PC-9 (cell line): ENCODE data around the gene ZNF354C. TPM values are rescaled to one million over a fixed set of nuclear protein-coding genes. Genes with fewer than 3 reads are reported as not detected.

Source experiments
- BruUV-seq: library from RNA; stranded (reverse); fragments of 400-500 nt; replicated peaks from 2 replicates; lab custom pipeline; 2021; lab: Mats Ljungman, UMichigan
- CTCF ChIA-PET: fragments of 300-600 bp; sonication (Branson Sonifier 250); formaldehyde crosslinking; loops from one replicate; lab custom pipeline; 2022; ENCODE audit warnings: antibody characterized with exemption; lab: Charles Lee
- POLR2A ChIA-PET: fragments of 300-600 bp; sonication (Branson Sonifier 250); formaldehyde crosslinking; loops from one replicate; lab custom pipeline; 2022; ENCODE audit warnings: antibody characterized with exemption; ENCODE audit not compliant: unreplicated experiment; lab: Charles Lee
- DNase-seq, 2 experiments: peaks; one replicate each; pipeline versions ENCODE4 v3.0.0 to v3.0.0-alpha.2; 2015 to 2022; ENCODE audit warnings: mixed read lengths in 1 of 2
- H2AFZ ChIP-seq: fragments of 200-600 bp; sonication (generic); 2 replicates; pipeline ENCODE4 v1.8.1; 2017; ENCODE audit warnings: antibody characterized with exemption
- H3F3A ChIP-seq: fragments of 200-600 bp; sonication (generic); 2 replicates; pipeline ENCODE4 v1.8.1; 2017; ENCODE audit warnings: antibody characterized with exemption, mild to moderate bottlenecking, low read depth; ENCODE audit not compliant: insufficient read depth
- H3K27ac ChIP-seq: fragments of 200-600 bp; sonication (generic); 2 replicates; pipeline ENCODE4 v1.6.1; 2016; ENCODE audit warnings: mixed run types
- H3K27me3 ChIP-seq: fragments of 200-600 bp; sonication (generic); 2 replicates; pipeline ENCODE4 v1.6.1; 2016; ENCODE audit warnings: low read depth, mixed run types; ENCODE audit not compliant: insufficient read depth
- H3K36me3 ChIP-seq: fragments of 200-600 bp; sonication (generic); 2 replicates; pipeline ENCODE4 v1.6.1; 2016; ENCODE audit warnings: low read depth, mixed run types
- H3K4me1 ChIP-seq: fragments of 200-600 bp; sonication (generic); replicated peaks from 2 replicates; pipeline ENCODE4 v1.6.1; 2016; ENCODE audit warnings: mixed run types; ENCODE audit not compliant: insufficient read depth
- H3K4me2 ChIP-seq: fragments of 200-600 bp; sonication (generic); 2 replicates; pipeline ENCODE4 v1.6.1; 2017; ENCODE audit warnings: mixed run types
- H3K4me3 ChIP-seq: fragments of 200-600 bp; sonication (generic); 2 replicates; pipeline ENCODE4 v1.6.1; 2016; ENCODE audit warnings: mixed run types
- H3K79me2 ChIP-seq: fragments of 200-600 bp; sonication (generic); 2 replicates; pipeline ENCODE4 v1.6.1; 2017; ENCODE audit warnings: low read depth, mixed run types
- H3K9me2 ChIP-seq: fragments of 200-600 bp; sonication (generic); 2 replicates; pipeline ENCODE4 v1.8.1; 2017; ENCODE audit warnings: mild to moderate bottlenecking; ENCODE audit not compliant: insufficient read depth
- H3K9me3 ChIP-seq: fragments of 200-600 bp; sonication (generic); 2 replicates; pipeline ENCODE4 v1.8.1; 2016; ENCODE audit warnings: low read depth; ENCODE audit not compliant: insufficient read depth
- H4K20me1 ChIP-seq: fragments of 200-600 bp; sonication (generic); 2 replicates; pipeline ENCODE4 v1.8.1; 2017; ENCODE audit not compliant: insufficient read depth
- CTCF ChIP-seq: fragments of 200-600 bp; sonication (generic); conservative IDR thresholded peaks from 2 replicates; pipeline ENCODE4 v1.6.1; 2017; ENCODE audit warnings: mixed run types, antibody characterized with exemption, mild to moderate bottlenecking, moderate library complexity
- EZH2 ChIP-seq: fragments of 200-600 bp; sonication (generic); IDR thresholded peaks from 2 replicates; pipeline ENCODE4 v1.8.0; 2017; ENCODE audit warnings: antibody characterized with exemption, low read depth
- intact Hi-C: fragments of 100-400 bp; cut with micrococcal nuclease; formaldehyde crosslinking; loops from one replicate; pipeline ENCODE4 v1.10.0; 2022; ENCODE audit not compliant: unreplicated experiment
- total RNA-seq: library from RNA; stranded (reverse); gene quantifications from 2 replicates; pipeline ENCODE4 v1.2.3, GENCODE V29; 2021

Gene ZNF354C
- total RNA-seq, 1 experiment from 2014 or later: 2.5 TPM

- H3K9me2 ChIP-seq: no peaks in the 10 kb centered on the region
- TF ChIP-seq EZH2: no peak
- no peak for TF ChIP-seq CTCF
- H2AFZ ChIP-seq: no peak overlapping the region
- H3F3A ChIP-seq: no peaks in the 10 kb centered on the region
- H4K20me1 ChIP-seq: no peaks in the 10 kb centered on the region
- H3K79me2 ChIP-seq: no peaks in the 10 kb centered on the region
- intact Hi-C loops: no loop called here
- H3K4me2 ChIP-seq: no peak overlapping the region
- CTCF ChIA-PET: no interaction called here
- H3K27me3 ChIP-seq: peaks cover 47% of the 10 kb centered on the region
- no peaks in the 10 kb centered on the region for H3K4me1 ChIP-seq
- POLR2A ChIA-PET: no interaction called here
- H3K27ac ChIP-seq: no peak overlapping the region
- no TSS peak for BruUV-seq
- no peak for DNase-seq
- no peaks in the 10 kb centered on the region for H3K9me3 ChIP-seq
- H3K4me3 ChIP-seq: no peak overlapping the region
- no peaks in the 10 kb centered on the region for H3K36me3 ChIP-seq
Measured at GRCh38 chr5:179124853-179125788, 64.9 kb downstream of the ZNF354C start.

GRCh38 chr5:179125789-179126505, 65.8 kb downstream of the ZNF354C start:
- Histone ChIP-seq H3K9me3 (no peaks in the 10 kb centered on the region), H3K79me2 (no peaks in the 10 kb centered on the region), H3K9me2 (no peaks in the 10 kb centered on the region), H3K36me3 (no peaks in the 10 kb centered on the region), H3K4me3 (no peak overlapping the region), H3K27ac (no peak overlapping the region), H3K27me3 (peaks cover 56% of the 10 kb centered on the region), H4K20me1 (no peaks in the 10 kb centered on the region), H3F3A (no peaks in the 10 kb centered on the region), H2AFZ (no peak overlapping the region), H3K4me1 (no peaks in the 10 kb centered on the region), H3K4me2 (no peak overlapping the region)
- ChIA-PET POLR2A (no interaction called here), CTCF (no interaction called here)
- TF ChIP-seq CTCF: no peak
- TF ChIP-seq EZH2: no peak
- DNase-seq: no peak
- intact Hi-C loops: no loop called here
- no TSS peak for BruUV-seq

- Histone ChIP-seq H3K4me1 (no peaks in the 10 kb centered on the region), H3K27ac (no peak overlapping the region), H3F3A (no peaks in the 10 kb centered on the region), H3K4me2 (no peak overlapping the region), H3K4me3 (no peak overlapping the region), H4K20me1 (no peaks in the 10 kb centered on the region), H3K27me3 (peaks cover 60% of the 10 kb centered on the region), H2AFZ (no peak overlapping the region), H3K79me2 (no peaks in the 10 kb centered on the region), H3K36me3 (no peaks in the 10 kb centered on the region), H3K9me3 (no peaks in the 10 kb centered on the region), H3K9me2 (no peaks in the 10 kb centered on the region)
- BruUV-seq: no TSS peak
- intact Hi-C loops: no loop called here
- ChIA-PET CTCF (no interaction called here), POLR2A (no interaction called here)
- TF ChIP-seq EZH2 (no peak), CTCF (no peak)
- no peak for DNase-seq
Measured at GRCh38 chr5:179126506-179126991, 66.4 kb downstream of the ZNF354C start.
